ENCODE measurements around the gene KRT72.

Gene KRT72

DNA sequence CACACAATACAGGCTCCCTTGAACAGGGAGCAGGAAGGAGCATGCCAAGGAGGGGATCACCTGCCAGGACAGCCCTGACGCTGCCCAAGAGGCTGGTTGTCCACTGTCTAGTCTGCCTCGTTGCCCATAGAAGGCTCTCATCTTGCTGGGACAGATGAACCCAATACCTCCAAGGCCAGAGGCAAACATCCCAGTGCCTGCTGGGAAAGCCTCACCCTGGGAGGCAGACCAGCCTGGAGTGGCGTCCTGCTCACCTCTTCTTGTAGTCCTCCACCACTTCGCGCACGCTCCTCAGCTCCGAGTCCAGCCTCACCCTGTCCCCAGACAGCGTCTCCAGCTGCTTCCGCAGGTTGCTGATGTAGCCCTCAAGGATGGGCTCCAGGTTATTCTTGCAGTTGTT lies 14.6 kb upstream of the KRT72 start:
- no peak overlapping the region for H3K4me3 ChIP-seq (ENCODE audit: low read depth, low read length)
- TF ChIP-seq CTCF (IDR thresholded peaks at IDR 0.05; ENCODE audit: insufficient read depth, low read depth, low read length, missing control alignments), result no peak

GRCh38 chr12:52615208-52615868 lies 14.1 kb upstream of the KRT72 start:
- no peak overlapping the region for H3K4me3 ChIP-seq (ENCODE audit: low read depth, low read length)
- no peak for TF ChIP-seq CTCF (IDR thresholded peaks at IDR 0.05; ENCODE audit: insufficient read depth, low read depth, low read length, missing control alignments)
- no peak for DNase-seq (ENCODE audit: low read depth)

More for the DNA sequence above, 14.6 kb upstream of the KRT72 start:
- no peak for DNase-seq (ENCODE audit: low read depth)

GRCh38 chr12:52614381-52615207 lies 13.3 kb upstream of the KRT72 start:
- TF ChIP-seq CTCF (IDR thresholded peaks at IDR 0.05; ENCODE audit: insufficient read depth, low read depth, low read length, missing control alignments), result no peak

GRCh38 chr12:52613384-52614030 lies 12.2 kb upstream of the KRT72 start:
- no peak for DNase-seq (ENCODE audit: low read depth)
- H3K4me3 ChIP-seq (ENCODE audit: low read depth, low read length), result no peak overlapping the region
- TF ChIP-seq CTCF (IDR thresholded peaks at IDR 0.05; ENCODE audit: insufficient read depth, low read depth, low read length, missing control alignments), result no peak

More at GRCh38 chr12:52614381-52615207, 13.3 kb upstream of the KRT72 start:
- no peak overlapping the region for H3K4me3 ChIP-seq (ENCODE audit: low read depth, low read length)
- no peak for DNase-seq (ENCODE audit: low read depth)

DNA sequence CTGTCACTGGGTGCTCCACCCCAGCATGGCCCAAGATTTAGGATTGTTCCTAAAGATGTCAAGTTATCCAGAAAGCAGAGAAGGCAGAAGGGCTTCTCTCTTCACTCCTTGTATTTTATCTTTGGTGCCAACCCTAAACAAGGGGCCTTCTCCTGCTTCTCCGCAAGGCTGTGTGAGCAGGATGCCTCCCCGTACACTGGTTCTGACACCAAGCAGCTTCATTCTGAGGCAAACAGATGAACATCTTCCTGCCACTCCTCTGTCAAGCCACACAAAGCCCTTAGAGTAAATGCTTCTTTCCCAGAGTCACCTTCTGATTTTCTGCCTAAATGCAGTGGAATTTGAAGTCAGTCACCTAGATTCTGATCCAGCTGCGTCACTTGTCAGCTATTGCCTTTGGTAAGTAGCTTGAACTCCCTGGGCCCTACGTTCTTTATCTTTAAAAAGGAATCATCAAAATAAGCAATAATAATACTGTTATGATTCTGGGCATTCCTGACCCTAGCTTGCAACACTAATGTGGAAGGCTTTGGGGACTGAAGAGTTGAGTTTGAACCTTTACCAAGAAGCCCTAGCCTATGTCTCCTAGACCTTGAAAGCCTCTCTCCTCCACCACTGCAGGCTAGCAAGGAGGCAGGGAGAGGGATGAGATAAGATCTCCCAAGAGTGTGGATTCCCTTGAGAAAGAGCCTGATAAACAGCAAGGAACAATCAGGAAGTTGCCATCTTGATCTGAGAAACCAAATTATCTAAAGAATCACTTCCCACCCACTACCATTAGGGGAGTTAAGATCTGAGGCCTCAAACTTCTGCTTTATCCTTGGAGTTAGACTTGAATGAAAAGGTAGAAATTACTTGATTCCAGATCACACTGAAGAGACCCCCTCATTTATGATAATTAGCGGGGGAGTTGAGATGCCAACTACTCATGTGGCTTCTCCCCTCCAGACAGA lies 11.4 kb upstream of the KRT72 start:
- H3K4me3 ChIP-seq (ENCODE audit: low read depth, low read length), result no peak overlapping the region
- no peak for DNase-seq (ENCODE audit: low read depth)
- no peak for TF ChIP-seq CTCF (IDR thresholded peaks at IDR 0.05; ENCODE audit: insufficient read depth, low read depth, low read length, missing control alignments)

- no peak overlapping the region for H3K4me3 ChIP-seq (ENCODE audit: low read depth, low read length)
- no peak for DNase-seq (ENCODE audit: low read depth)
- no peak for TF ChIP-seq CTCF (IDR thresholded peaks at IDR 0.05; ENCODE audit: insufficient read depth, low read depth, low read length, missing control alignments)
These were observed 9.8 kb upstream of the KRT72 start for GRCh38 chr12:52611080-52611468.

Data from GM12865 (cell line).